Prostate gland (tissue), 2 donors: ENCODE data around the gene DLG2. TPM values are rescaled to one million over a fixed set of nuclear protein-coding genes. Genes with fewer than 3 reads are reported as not detected.

Source experiments
- DNase-seq: peaks from one replicate; pipeline ENCODE4 v3.0.0-alpha.2; 2019; ENCODE audit warnings: low spot score
- H3K27ac ChIP-seq, 2 donors: fragments of 200-600 bp; sonication (generic); 2 replicates each; pipeline ENCODE4 v1.5.1; 2017 to 2019
- H3K27me3 ChIP-seq: fragments of 200-600 bp; sonication (generic); replicated peaks from 2 replicates; pipeline ENCODE4 v1.5.1; 2019; ENCODE audit not compliant: insufficient read depth
- H3K36me3 ChIP-seq, 2 donors: fragments of 200-600 bp; sonication (generic); 1 replicate in 1 of 2; 2 replicates in 1 of 2; pipeline versions ENCODE4 v1.5.1 to v1.8.1; 2017 to 2019
- H3K4me1 ChIP-seq: fragments of 200-600 bp; sonication (generic); replicated peaks from 2 replicates; pipeline ENCODE4 v1.5.1; 2019
- H3K4me3 ChIP-seq, 2 donors: fragments of 200-600 bp; sonication (generic); 2 replicates each; pipeline ENCODE4 v1.5.1; 2017 to 2019
- H3K9me3 ChIP-seq: fragments of 200-600 bp; sonication (generic); 2 replicates; pipeline ENCODE4 v1.5.1; 2017
- CTCF ChIP-seq, 4 experiments: fragments of 200-600 bp in 2 of 4; fragments of 450-650 bp in 2 of 4; sonication (generic) in 2 of 4; IDR thresholded peaks; 1 replicate in 3 of 4; 2 replicates in 1 of 4; pipeline ENCODE4 v1.5.1; 2016 to 2019; ENCODE audit warnings: antibody characterized with exemption in 4 of 4, mild to moderate bottlenecking in 2 of 4, moderate library complexity in 2 of 4
- POLR2A ChIP-seq: fragments of 450-650 bp; IDR thresholded peaks from one replicate; pipeline ENCODE4 v1.6.1; 2016; ENCODE audit warnings: antibody characterized with exemption, mild to moderate bottlenecking
- POLR2AphosphoS5 ChIP-seq: sonication (generic); formaldehyde crosslinking; IDR thresholded peaks from one replicate; pipeline ENCODE4 v1.6.1; 2017; ENCODE audit warnings: antibody characterized with exemption
- WGBS: methylation state at CpG from one replicate; pipeline ENCODE4 v1.1.5; 2018; 5-methylcytosine and 5-hydroxymethylcytosine counted together
- intact Hi-C: fragments of 100-400 bp; cut with DNase I; formaldehyde crosslinking; loops from one replicate; pipeline ENCODE4 v1.14.2; 2022
- total RNA-seq, 2 donors: library from RNA; depleted of rRNA; stranded (reverse); fragments of >200 nt; gene quantifications; one replicate each; pipeline ENCODE4 v1.1.0, GENCODE V29; 2016

The DLG2 gene
- total RNA-seq, 2 donors from 2014 or later, result 9.8 to 16.2 TPM

- no peaks in the 10 kb centered on the region for H3K9me3 ChIP-seq
- 65% methylated on average over 1 of the region's 1 CpG for WGBS
- TF ChIP-seq POLR2AphosphoS5 (no peak), CTCF (IDR thresholded peaks at IDR 0.05) (no peak), POLR2A (no peak)
Measured at GRCh38 chr11:83674102-83674896, 1952.8 kb downstream of the DLG2 start.

GRCh38 chr11:83671289-83671688, 1955.9 kb downstream of the DLG2 start:
- intact Hi-C loops, result no loop called here
- Histone ChIP-seq H3K9me3 (no peaks in the 10 kb centered on the region), H3K27ac (no peak overlapping the region), H3K36me3 (no peaks in the 10 kb centered on the region), H3K4me3 (no peak overlapping the region), H3K27me3 (no peaks in the 10 kb centered on the region), H3K4me1 (no peaks in the 10 kb centered on the region)
- 91% methylated on average over 2 of the region's 2 CpGs for WGBS
- no peak for DNase-seq
- TF ChIP-seq CTCF (IDR thresholded peaks at IDR 0.05) (no peak), POLR2AphosphoS5 (no peak), POLR2A (no peak)

More at GRCh38 chr11:83674102-83674896, 1952.8 kb downstream of the DLG2 start:
- intact Hi-C loops, result no loop called here
- no peak overlapping the region for H3K27ac ChIP-seq
- no peak for DNase-seq
- no peaks in the 10 kb centered on the region for H3K4me1 ChIP-seq
- H3K36me3 ChIP-seq, result no peaks in the 10 kb centered on the region
- H3K27me3 ChIP-seq, result no peaks in the 10 kb centered on the region
- H3K4me3 ChIP-seq, result no peak overlapping the region

- H3K4me1 ChIP-seq, result no peaks in the 10 kb centered on the region
- H3K9me3 ChIP-seq, result no peaks in the 10 kb centered on the region
- no peaks in the 10 kb centered on the region for H3K27me3 ChIP-seq
- TF ChIP-seq CTCF (IDR thresholded peaks at IDR 0.05), result no peak
- no peak for TF ChIP-seq POLR2AphosphoS5
- no peak for TF ChIP-seq POLR2A
- H3K36me3 ChIP-seq, result no peaks in the 10 kb centered on the region
- no peak for DNase-seq
- 71% methylated on average over 4 of the region's 4 CpGs for WGBS
- H3K27ac ChIP-seq, result no peak overlapping the region
- H3K4me3 ChIP-seq, result no peak overlapping the region
- intact Hi-C loops, result no loop called here
Measured at GRCh38 chr11:83666149-83666548, 1961.0 kb downstream of the DLG2 start.

- 95% methylated on average over 4 of the region's 4 CpGs for WGBS
- DNase-seq, result no peak
- TF ChIP-seq POLR2AphosphoS5, result no peak
- TF ChIP-seq POLR2A, result no peak
- no peak for TF ChIP-seq CTCF (IDR thresholded peaks at IDR 0.05)
- Histone ChIP-seq H3K36me3 (no peaks in the 10 kb centered on the region), H3K27me3 (no peaks in the 10 kb centered on the region), H3K27ac (no peak overlapping the region), H3K4me3 (no peak overlapping the region), H3K4me1 (no peaks in the 10 kb centered on the region), H3K9me3 (no peaks in the 10 kb centered on the region)
- intact Hi-C loops, result no loop called here
Measured at GRCh38 chr11:83663988-83664387, 1963.2 kb downstream of the DLG2 start.

GRCh38 chr11:83663446-83663845, 1963.7 kb downstream of the DLG2 start:
- H3K36me3 ChIP-seq, result no peaks in the 10 kb centered on the region
- no peaks in the 10 kb centered on the region for H3K27me3 ChIP-seq
- H3K27ac ChIP-seq, result no peak overlapping the region
- H3K4me1 ChIP-seq, result no peaks in the 10 kb centered on the region
- H3K4me3 ChIP-seq, result no peak overlapping the region
- intact Hi-C loops, result no loop called here
- WGBS, result 87% methylated on average over 3 of the region's 3 CpGs
- no peaks in the 10 kb centered on the region for H3K9me3 ChIP-seq
- no peak for DNase-seq
- no peak for TF ChIP-seq POLR2AphosphoS5
- no peak for TF ChIP-seq CTCF (IDR thresholded peaks at IDR 0.05)
- TF ChIP-seq POLR2A, result no peak
